Mesenteric fat pad (tissue), 1 donor: Measurements from ENCODE around the gene SALL4. TPM values are rescaled to one million over a fixed set of nuclear protein-coding genes. Genes with fewer than 3 reads are reported as not detected.
"Not testable (repeated sequence)": the region's sequence is repeated elsewhere in the genome, so short reads cannot be mapped to it uniquely, and the experiment has no call there.

ENCODE experiments used
- DNase-seq: peaks from one replicate; pipeline ENCODE4 v3.0.0-alpha.2; 2020; ENCODE audit warnings: low spot score
- total RNA-seq: library from RNA; stranded (reverse); fragmentation: NEBNext Ultra II Directional; extraction: Animal tissue kit (Norgen Biotek cat#: 25700); gene quantifications from one replicate; pipeline ENCODE4 v1.2.1, GENCODE V29; 2021
- donor health status: DM: yes; HTN: yes; CAD: no.

SALL4 gene
- total RNA-seq, 1 donor from 2014 or later, result 0.16 TPM

GRCh38 chr20:51738877-51739447 lies 63.4 kb downstream of the SALL4 start:
- no peak for DNase-seq

- not testable (repeated sequence) for DNase-seq
Observed at GRCh38 chr20:51738261-51738660, 64.1 kb downstream of the SALL4 start.

GRCh38 chr20:51736947-51737346 lies 65.4 kb downstream of the SALL4 start:
- no peak for DNase-seq

- DNase-seq, result no peak
Observed at GRCh38 chr20:51735728-51736600, 66.4 kb downstream of the SALL4 start.

GRCh38 chr20:51734876-51735720 lies 67.2 kb downstream of the SALL4 start:
- DNase-seq, result no peak

- no peak for DNase-seq
Observed at GRCh38 chr20:51733070-51733469, 69.3 kb downstream of the SALL4 start.

Other genes with a start within 250 kb of the SALL4 start
- 109 TPM for gene ATP9A, start 34.1 kb downstream of the SALL4 start, total RNA-seq